GM10266 (cell line): ENCODE data around the gene THUMPD1.
"Not testable (repeated sequence)": the region's sequence is repeated elsewhere in the genome, so short reads cannot be mapped to it uniquely, and the experiment has no call there.

Source experiments
- DNase-seq: peaks from one replicate; pipeline ENCODE4 v3.0.0; 2012; ENCODE audit errors: extremely low spot score
- CTCF ChIP-seq: IDR thresholded peaks from 2 replicates; pipeline ENCODE4 v1.5.1; 2012; ENCODE audit warnings: mild to moderate bottlenecking, low read depth; ENCODE audit not compliant: control insufficient read depth, insufficient read depth; ENCODE audit errors: missing control alignments

THUMPD1 gene

GRCh38 chr16:20735490-20735889 is 6.1 kb downstream of the THUMPD1 start:
- no peak for TF ChIP-seq CTCF
- DNase-seq: no peak

GRCh38 chr16:20734782-20735181 is 6.8 kb downstream of the THUMPD1 start:
- no peak for TF ChIP-seq CTCF
- DNase-seq: no peak

- no peak for DNase-seq
- no peak for TF ChIP-seq CTCF
These were observed 7.6 kb downstream of the THUMPD1 start for GRCh38 chr16:20734056-20734455.

GRCh38 chr16:20729141-20729540 is 12.5 kb downstream of the THUMPD1 start:
- no peak for DNase-seq
- no peak for TF ChIP-seq CTCF

GRCh38 chr16:20727181-20727580 is 14.4 kb downstream of the THUMPD1 start:
- TF ChIP-seq CTCF: no peak
- no peak for DNase-seq

GRCh38 chr16:20726661-20727060 is 15.0 kb downstream of the THUMPD1 start:
- no peak for DNase-seq
- TF ChIP-seq CTCF: no peak

- TF ChIP-seq CTCF: no peak
- DNase-seq: no peak
These were observed 21.4 kb downstream of the THUMPD1 start for GRCh38 chr16:20720251-20720650.

- not testable (repeated sequence) for DNase-seq
These were observed 23.9 kb downstream of the THUMPD1 start for GRCh38 chr16:20717718-20718117.
